Measurements from ENCODE around the gene INHA.

GRCh38 chr2:219557320-219557719 lies 14.8 kb upstream of the INHA start:
- TF ChIP-seq CTCF (conservative IDR thresholded peaks at IDR 0.05; ENCODE audit: low read depth, low read length) (no peak), EZH2phosphoT487 (IDR thresholded peaks at IDR 0.05; ENCODE audit: borderline replicate concordance, low read length) (no peak)
